HG03469 (cell line): ENCODE data around the gene ZMIZ1.

Experiments used
- ATAC-seq: cut with Tn5 transposase; IDR thresholded peaks from one replicate; pipeline ENCODE4 v1.9.1; 2021; ENCODE audit warnings: mild to moderate bottlenecking, moderate library complexity, moderate number of reproducible peaks; ENCODE audit not compliant: unreplicated experiment

ZMIZ1 gene

GRCh38 chr10:79077488-79078173 is 8.9 kb downstream of the ZMIZ1 start:
- no peak for ATAC-seq

- ATAC-seq: no peak
Observed at GRCh38 chr10:79078367-79079053, 9.7 kb downstream of the ZMIZ1 start.

DNA sequence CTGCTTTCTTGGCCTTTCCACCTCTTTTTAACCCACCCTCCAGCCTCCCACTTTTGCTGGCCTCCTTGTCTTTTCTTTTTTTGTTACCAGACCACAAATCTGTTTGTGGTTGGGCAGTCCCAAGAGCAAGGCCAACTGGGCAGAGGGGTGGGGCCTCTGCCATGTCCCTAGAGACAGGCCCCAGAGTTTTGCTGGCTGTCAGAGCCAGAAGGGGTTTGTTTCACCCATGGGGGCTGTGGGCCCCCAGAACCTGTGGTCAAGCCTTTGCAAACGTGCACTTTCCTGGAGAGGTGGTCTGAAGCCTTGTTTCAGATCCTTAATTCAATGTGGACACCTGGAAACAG is 10.3 kb downstream of the ZMIZ1 start:
- ATAC-seq: no peak

DNA sequence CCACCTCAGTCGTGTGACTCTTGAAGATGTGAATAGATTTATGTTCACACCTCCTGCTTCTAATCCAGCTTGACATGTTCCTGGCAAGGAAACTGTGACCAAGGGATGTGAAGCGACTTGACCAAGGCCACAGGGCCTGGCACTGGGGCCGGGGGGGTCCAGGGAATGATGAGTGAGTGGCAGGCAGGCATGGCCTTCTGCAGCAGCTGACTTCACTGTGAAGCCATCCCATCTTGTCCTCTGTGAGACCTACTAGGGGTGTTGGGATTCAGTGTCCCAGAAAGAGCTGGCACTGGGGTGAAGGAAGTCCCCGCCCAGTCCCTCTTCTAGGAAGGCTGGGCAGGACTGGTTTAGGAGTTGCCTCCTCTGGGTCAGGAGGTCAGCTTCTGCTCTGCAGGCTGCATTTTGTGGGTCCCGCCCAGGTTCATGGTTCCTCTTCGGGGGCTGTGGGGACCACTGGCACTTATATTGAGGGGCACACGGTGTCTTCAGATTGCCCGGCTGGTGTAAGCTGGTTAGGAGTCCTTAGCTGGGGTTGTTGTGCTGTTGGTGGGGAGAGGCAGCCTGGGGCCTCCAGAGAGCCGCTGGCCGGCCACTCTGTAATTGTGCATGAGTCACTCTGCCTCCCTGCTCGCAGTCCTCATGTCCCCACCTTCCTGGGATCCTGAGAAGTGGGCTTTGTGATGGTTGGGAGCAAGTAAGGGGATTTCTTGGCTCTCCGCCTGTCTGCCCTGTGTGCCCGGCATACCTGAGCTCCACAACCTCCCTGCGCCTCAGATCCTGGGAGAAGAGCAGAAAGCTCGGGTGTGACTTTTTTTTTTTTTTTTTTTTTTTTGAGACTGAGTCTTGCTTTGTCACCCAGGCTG is 11.0 kb downstream of the ZMIZ1 start:
- no peak for ATAC-seq

DNA sequence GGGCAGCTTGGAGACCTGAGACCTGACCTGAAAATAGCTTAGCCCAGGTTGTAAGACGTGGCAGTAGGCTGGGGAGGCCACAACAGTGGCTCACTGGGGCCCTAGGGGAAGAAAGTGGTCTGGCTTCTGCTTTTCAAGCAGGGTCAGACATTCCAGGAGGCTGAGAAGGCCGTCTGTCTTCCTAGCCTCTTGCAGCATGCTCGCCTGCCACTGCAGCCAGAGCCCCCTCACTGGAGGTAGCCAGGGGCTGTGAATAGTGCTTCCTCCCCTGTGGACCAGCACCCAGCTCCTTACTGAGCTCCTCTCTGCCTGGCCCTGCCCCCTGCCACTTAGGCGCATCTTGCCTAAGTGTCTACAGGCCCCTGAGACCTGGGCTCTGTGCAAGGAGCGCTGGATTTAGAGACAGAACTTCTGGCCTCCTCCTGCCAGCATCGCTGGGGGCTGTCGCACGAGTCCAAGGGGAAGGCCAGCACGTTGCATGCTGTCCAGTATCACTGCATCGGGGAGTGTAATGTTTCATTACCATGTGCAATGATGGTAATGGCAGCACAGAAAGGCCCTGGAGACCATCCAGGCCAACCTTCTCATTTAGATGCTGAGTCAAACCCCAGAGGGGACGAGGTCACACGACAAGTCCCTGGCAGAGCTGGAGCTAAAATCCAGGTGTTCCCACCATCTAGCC is 12.7 kb downstream of the ZMIZ1 start:
- ATAC-seq: no peak

DNA sequence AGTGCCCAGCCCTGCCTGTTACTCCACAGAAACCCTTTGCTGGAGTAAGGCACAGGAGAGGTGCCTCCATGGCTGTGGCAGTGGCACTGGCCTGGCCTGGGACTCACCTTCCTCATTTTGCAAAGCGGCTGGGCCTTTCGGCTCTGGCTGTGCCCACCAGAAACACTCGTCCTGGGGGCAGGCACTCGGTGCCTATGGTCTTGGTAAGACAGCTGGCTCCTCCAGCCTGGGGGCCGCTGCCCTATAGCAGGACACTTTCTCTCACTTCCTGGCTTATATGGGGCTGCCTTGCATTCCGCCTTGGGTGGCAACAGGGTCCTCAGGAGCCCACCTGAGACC is 13.2 kb downstream of the ZMIZ1 start:
- ATAC-seq: no peak

- ATAC-seq: no peak
Observed at GRCh38 chr10:79082631-79083596, 14.1 kb downstream of the ZMIZ1 start.

DNA sequence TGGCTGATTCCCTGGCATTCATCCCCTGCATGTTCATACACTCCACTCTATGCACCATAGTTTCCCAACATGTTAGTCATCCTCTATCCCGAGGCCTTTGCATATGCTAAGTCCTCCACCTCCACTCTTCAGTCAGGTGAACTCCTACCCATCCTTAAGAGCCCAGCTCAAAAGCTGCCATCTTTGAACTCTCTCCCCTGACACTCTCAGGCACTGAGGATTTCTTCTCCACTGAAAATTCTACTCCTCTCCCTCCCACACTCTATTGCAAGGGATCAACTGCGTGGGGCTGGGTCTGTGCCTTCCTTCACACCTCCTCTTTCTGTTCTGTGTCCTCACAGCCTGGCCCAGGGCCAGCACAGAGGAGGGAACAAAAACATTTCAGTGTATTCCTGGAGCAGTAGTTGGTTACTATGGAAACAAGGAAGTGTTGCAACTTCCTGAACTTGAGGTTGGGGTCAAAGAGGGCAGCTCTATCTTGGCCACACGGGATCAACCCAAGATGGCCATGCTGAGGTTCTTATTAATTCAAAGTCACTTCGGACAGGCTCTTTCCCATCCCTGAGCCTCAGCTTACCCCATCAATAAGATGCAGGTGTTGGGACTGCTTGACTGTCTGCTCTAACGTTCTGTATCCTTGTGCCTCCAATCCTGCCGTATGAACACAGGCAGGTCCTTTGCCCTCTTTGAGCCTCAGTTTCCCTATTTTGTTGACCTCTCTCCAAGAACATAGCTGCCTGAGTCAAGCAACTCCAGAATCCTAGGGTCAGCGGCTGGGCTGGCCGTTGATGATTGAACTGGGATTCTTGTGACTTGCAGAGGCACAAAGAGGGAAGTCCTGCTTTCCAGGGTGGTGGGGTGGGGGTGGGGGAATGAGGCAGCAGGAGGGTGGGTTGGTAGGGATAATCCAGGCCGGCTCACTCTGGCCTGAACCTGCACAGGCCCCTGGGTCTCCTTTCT is 15.5 kb downstream of the ZMIZ1 start:
- no peak for ATAC-seq

GRCh38 chr10:79084972-79085597 is 16.3 kb downstream of the ZMIZ1 start:
- ATAC-seq: peak; percentile 40

DNA sequence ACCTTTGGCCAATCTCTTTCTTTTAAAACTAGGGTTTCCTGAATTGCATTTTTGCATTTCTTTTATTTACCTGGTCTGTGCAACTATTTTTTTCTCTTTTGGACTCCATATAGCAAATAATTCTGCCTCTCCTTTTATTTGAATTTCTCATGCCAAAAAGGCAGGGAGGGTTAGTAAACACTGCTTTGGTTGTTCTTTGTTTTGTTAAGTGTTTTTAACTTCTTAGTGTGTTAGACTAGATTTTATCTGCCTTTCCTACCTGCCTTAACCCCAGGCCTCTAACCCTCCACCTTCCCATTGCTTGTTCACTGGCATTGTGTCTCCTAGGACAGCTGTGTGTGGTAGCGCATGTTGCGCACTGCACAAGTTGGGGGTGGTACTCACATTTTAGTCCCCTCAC is 18.1 kb downstream of the ZMIZ1 start:
- ATAC-seq: no peak

GRCh38 chr10:79087721-79088120 is 19.0 kb downstream of the ZMIZ1 start:
- no peak for ATAC-seq

DNA sequence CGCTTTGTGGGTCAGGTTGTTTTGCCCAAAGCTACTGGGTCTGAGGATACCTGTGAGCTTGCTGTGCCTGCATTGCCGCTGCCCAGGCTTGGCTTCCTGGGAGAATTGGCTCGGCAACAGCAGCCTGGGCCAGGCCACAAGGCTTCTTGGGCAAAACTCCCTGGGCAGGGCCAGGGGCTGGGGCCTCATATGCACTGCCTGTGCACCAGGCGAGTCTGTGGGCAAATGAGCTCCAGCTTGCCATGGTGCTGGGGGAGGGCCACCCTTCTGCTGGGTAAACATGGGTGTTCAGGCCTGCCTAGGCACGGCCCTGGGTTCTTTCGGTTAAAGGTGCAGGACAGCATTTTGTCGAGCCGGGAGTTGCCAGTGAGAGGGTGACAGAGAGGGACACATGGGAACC is 19.4 kb downstream of the ZMIZ1 start:
- no peak for ATAC-seq

GRCh38 chr10:79088613-79089355 is 20.0 kb downstream of the ZMIZ1 start:
- no peak for ATAC-seq

GRCh38 chr10:79089632-79090031 is 20.9 kb downstream of the ZMIZ1 start:
- no peak for ATAC-seq

GRCh38 chr10:79090134-79090803 is 21.5 kb downstream of the ZMIZ1 start:
- no peak for ATAC-seq

GRCh38 chr10:79092292-79092896 is 23.6 kb downstream of the ZMIZ1 start:
- ATAC-seq: no peak
